Prostate gland (tissue), 2 donors: ENCODE data around the gene LALBA.

Experiments
- POLR2AphosphoS5 ChIP-seq: sonication (generic); formaldehyde crosslinking; IDR thresholded peaks from one replicate; pipeline ENCODE4 v1.6.1; 2017; ENCODE audit warnings: antibody characterized with exemption
- TF ChIP-seq, protein P1 (sequence below), 4 experiments: fragments of 200-600 bp in 2 of 4; fragments of 450-650 bp in 2 of 4; sonication (generic) in 2 of 4; IDR thresholded peaks; 1 replicate in 3 of 4; 2 replicates in 1 of 4; pipeline ENCODE4 v1.5.1; 2016 to 2019; ENCODE audit warnings: antibody characterized with exemption in 4 of 4, mild to moderate bottlenecking in 2 of 4, moderate library complexity in 2 of 4

DNA sequence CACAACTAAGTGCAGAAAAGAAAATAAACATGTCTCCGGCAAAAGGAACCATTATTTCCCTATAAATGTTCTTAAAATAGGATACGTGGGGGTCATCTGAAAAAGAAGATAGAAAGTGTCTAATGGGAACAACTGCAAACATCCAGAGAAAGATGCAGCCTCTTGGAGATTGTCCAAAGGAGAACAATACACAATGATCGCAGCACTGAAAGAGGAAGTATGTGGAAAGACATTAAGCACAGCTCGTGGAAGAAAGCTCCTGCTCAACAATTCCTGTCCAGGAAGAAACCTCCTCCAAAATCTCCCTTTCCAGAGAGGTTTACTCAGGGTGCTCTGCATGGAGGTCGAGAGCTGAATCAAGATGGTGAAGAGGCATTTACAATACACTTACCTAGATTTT is 2.5 kb upstream of the LALBA start:
- no peak for TF ChIP-seq POLR2AphosphoS5
- TF ChIP-seq, protein P1, sequence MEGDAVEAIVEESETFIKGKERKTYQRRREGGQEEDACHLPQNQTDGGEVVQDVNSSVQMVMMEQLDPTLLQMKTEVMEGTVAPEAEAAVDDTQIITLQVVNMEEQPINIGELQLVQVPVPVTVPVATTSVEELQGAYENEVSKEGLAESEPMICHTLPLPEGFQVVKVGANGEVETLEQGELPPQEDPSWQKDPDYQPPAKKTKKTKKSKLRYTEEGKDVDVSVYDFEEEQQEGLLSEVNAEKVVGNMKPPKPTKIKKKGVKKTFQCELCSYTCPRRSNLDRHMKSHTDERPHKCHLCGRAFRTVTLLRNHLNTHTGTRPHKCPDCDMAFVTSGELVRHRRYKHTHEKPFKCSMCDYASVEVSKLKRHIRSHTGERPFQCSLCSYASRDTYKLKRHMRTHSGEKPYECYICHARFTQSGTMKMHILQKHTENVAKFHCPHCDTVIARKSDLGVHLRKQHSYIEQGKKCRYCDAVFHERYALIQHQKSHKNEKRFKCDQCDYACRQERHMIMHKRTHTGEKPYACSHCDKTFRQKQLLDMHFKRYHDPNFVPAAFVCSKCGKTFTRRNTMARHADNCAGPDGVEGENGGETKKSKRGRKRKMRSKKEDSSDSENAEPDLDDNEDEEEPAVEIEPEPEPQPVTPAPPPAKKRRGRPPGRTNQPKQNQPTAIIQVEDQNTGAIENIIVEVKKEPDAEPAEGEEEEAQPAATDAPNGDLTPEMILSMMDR (IDR thresholded peaks at IDR 0.05), result no peak
